ENCODE data around the gene C21orf91. TPM values are rescaled to one million over a fixed set of nuclear protein-coding genes. Genes with fewer than 3 reads are reported as not detected.

The C21orf91 gene
- total RNA-seq, 4 donors from 2014 or later: 4.0 to 8.5 (median 5.6) TPM

GRCh38 chr21:17794518-17795145 is 24.5 kb downstream of the C21orf91 start:
- peaks cover 0 to 8% of the 10 kb centered on the region in 2 donors for H3K36me3 ChIP-seq
- H3K27me3 ChIP-seq: no peaks in the 10 kb centered on the region
- intact Hi-C loops (cut with DNase I; ENCODE audit: low total_unique reads): no loop called here
- H3K27ac ChIP-seq: peak overlapping the region in 3 of 4 donors; percentile 41 to 48 (median 47)
- DNase-seq (no peak), ATAC-seq (no peak)
- no peaks in the 10 kb centered on the region for H3K9me3 ChIP-seq
- in situ Hi-C loops (cut with MboI; ENCODE audit: low sequenced_read_pairs in 4 of 4): no loop called here
- peaks cover 0 to 7% of the 10 kb centered on the region in 2 donors for H3K4me1 ChIP-seq
- TF ChIP-seq POLR2A (IDR thresholded peaks at IDR 0.05) (no peak), CTCF (IDR thresholded peaks at IDR 0.05 in 4 of 5, conservative IDR thresholded peaks at IDR 0.05 in 1 of 5) (no peak)
- peak overlapping the region in 2 of 4 donors; percentile 21 to 24 for H3K4me3 ChIP-seq

GRCh38 chr21:17793246-17794123 is 25.7 kb downstream of the C21orf91 start:
- Histone ChIP-seq H3K4me1 (peaks cover 0 to 7% of the 10 kb centered on the region in 2 donors), H3K4me3 (peak overlapping the region; percentile 21 to 38 (median 24)), H3K9me3 (no peaks in the 10 kb centered on the region), H3K27me3 (no peaks in the 10 kb centered on the region), H3K36me3 (peaks cover 0 to 8% of the 10 kb centered on the region in 2 donors), H3K27ac (peak overlapping the region; percentile 2 to 48 (median 44))
- in situ Hi-C loops (cut with MboI; ENCODE audit: low sequenced_read_pairs in 4 of 4): no loop called here
- intact Hi-C loops (cut with DNase I; ENCODE audit: low total_unique reads): no loop called here
- ATAC-seq: peak in 1 of 2 donors; percentile 41
- TF ChIP-seq CTCF (IDR thresholded peaks at IDR 0.05 in 4 of 5, conservative IDR thresholded peaks at IDR 0.05 in 1 of 5): no peak
- TF ChIP-seq POLR2A (IDR thresholded peaks at IDR 0.05): no peak
- no peak for DNase-seq

- Histone ChIP-seq H3K9me3 (no peaks in the 10 kb centered on the region), H3K27me3 (no peaks in the 10 kb centered on the region), H3K27ac (no peak overlapping the region), H3K36me3 (peaks cover 0 to 18% of the 10 kb centered on the region in 2 donors), H3K4me3 (no peak overlapping the region), H3K4me1 (no peaks in the 10 kb centered on the region)
- intact Hi-C loops (cut with DNase I; ENCODE audit: low total_unique reads) (no loop called here), in situ Hi-C loops (cut with MboI; ENCODE audit: low sequenced_read_pairs in 4 of 4) (no loop called here)
- TF ChIP-seq CTCF (IDR thresholded peaks at IDR 0.05 in 4 of 5, conservative IDR thresholded peaks at IDR 0.05 in 1 of 5) (no peak), POLR2A (IDR thresholded peaks at IDR 0.05) (no peak)
- DNase-seq: no peak
- ATAC-seq: no peak
Measured at GRCh38 chr21:17789656-17790055, 29.5 kb downstream of the C21orf91 start.

- DNase-seq: no peak
- intact Hi-C loops (cut with DNase I; ENCODE audit: low total_unique reads) (no loop called here), in situ Hi-C loops (cut with MboI; ENCODE audit: low sequenced_read_pairs in 4 of 4) (no loop called here)
- TF ChIP-seq CTCF (IDR thresholded peaks at IDR 0.05 in 4 of 5, conservative IDR thresholded peaks at IDR 0.05 in 1 of 5): no peak
- TF ChIP-seq POLR2A (IDR thresholded peaks at IDR 0.05): no peak
- H3K9me3 ChIP-seq: no peaks in the 10 kb centered on the region
- no peaks in the 10 kb centered on the region for H3K4me1 ChIP-seq
- no peak overlapping the region for H3K4me3 ChIP-seq
- H3K27ac ChIP-seq: no peak overlapping the region
- ATAC-seq: no peak
- no peaks in the 10 kb centered on the region for H3K27me3 ChIP-seq
- peaks cover 0 to 18% of the 10 kb centered on the region in 2 donors for H3K36me3 ChIP-seq
Measured at GRCh38 chr21:17789069-17789468, 30.1 kb downstream of the C21orf91 start.
